ENCODE results near the gene DOK7. TPM values are rescaled to one million over a fixed set of nuclear protein-coding genes. Genes with fewer than 3 reads are reported as not detected.

Gene DOK7
- total and polyA plus RNA-seq, 4 donors: 0.13 to 0.84 (median 0.46) TPM

- Histone ChIP-seq H3K9ac (ENCODE audit: low read depth in 1 of 2, low read length in 2 of 2) (no peak overlapping the region), H3K27ac (ENCODE audit: low read depth in 1 of 2, low read length in 2 of 2) (no peak overlapping the region), H3K9me3 (ENCODE audit: control insufficient read depth in 4 of 4, low read length in 3 of 4) (no peaks in the 10 kb centered on the region), H3K27me3 (ENCODE audit: control insufficient read depth in 4 of 4, insufficient read depth in 4 of 4, low read length in 3 of 4) (no peaks in the 10 kb centered on the region), H3K4me1 (ENCODE audit: control insufficient read depth in 4 of 4, insufficient read depth in 4 of 4, low read length in 3 of 4) (peaks cover 0 to 5% (median 2%) of the 10 kb centered on the region in 4 donors), H3K4me3 (ENCODE audit: low read depth in 1 of 3, low read length in 3 of 3) (no peak overlapping the region), H3K36me3 (ENCODE audit: control insufficient read depth in 4 of 4, insufficient read depth in 3 of 4, low read depth in 1 of 4, low read length in 3 of 4) (no peaks in the 10 kb centered on the region)
- no peak for DNase-seq (ENCODE audit: low spot score)
- WGBS: 89% methylated on average over 13 of the region's 13 CpGs
- TF ChIP-seq ZBTB33 (IDR thresholded peaks at IDR 0.05) (no peak), NR2F2 (IDR thresholded peaks at IDR 0.05) (no peak), CTCF (IDR thresholded peaks at IDR 0.05; ENCODE audit: low read depth, low read length, missing input control) (no peak), SP1 (IDR thresholded peaks at IDR 0.05) (no peak), JUND (IDR thresholded peaks at IDR 0.05) (no peak), ATF3 (IDR thresholded peaks at IDR 0.05) (no peak), REST (IDR thresholded peaks at IDR 0.05) (no peak), HNF4A (conservative IDR thresholded peaks at IDR 0.05) (no peak)
Measured at GRCh38 chr4:3473996-3474765, 11.1 kb downstream of the DOK7 start.

GRCh38 chr4:3475041-3475712 is 12.1 kb downstream of the DOK7 start:
- DNase-seq (ENCODE audit: low spot score): no peak
- WGBS: 85% methylated on average over 15 of the region's 15 CpGs
- Histone ChIP-seq H3K36me3 (ENCODE audit: control insufficient read depth in 4 of 4, insufficient read depth in 3 of 4, low read depth in 1 of 4, low read length in 3 of 4) (no peaks in the 10 kb centered on the region), H3K27ac (ENCODE audit: low read depth in 1 of 2, low read length in 2 of 2) (no peak overlapping the region), H3K4me1 (ENCODE audit: control insufficient read depth in 4 of 4, insufficient read depth in 4 of 4, low read length in 3 of 4) (peaks cover 0 to 8% (median 2%) of the 10 kb centered on the region in 4 donors), H3K9me3 (ENCODE audit: control insufficient read depth in 4 of 4, low read length in 3 of 4) (no peaks in the 10 kb centered on the region), H3K9ac (ENCODE audit: low read depth in 1 of 2, low read length in 2 of 2) (no peak overlapping the region), H3K4me3 (ENCODE audit: low read depth in 1 of 3, low read length in 3 of 3) (no peak overlapping the region), H3K27me3 (ENCODE audit: control insufficient read depth in 4 of 4, insufficient read depth in 4 of 4, low read length in 3 of 4) (no peaks in the 10 kb centered on the region)
- TF ChIP-seq FOXA2 (IDR thresholded peaks at IDR 0.05) (no peak), TAF1 (conservative IDR thresholded peaks at IDR 0.05) (no peak), RAD21 (IDR thresholded peaks at IDR 0.05) (no peak), ZBTB33 (IDR thresholded peaks at IDR 0.05) (no peak), ATF3 (IDR thresholded peaks at IDR 0.05) (no peak), HNF4A (conservative IDR thresholded peaks at IDR 0.05) (no peak), YY1 (IDR thresholded peaks at IDR 0.05) (no peak), FOXA1 (IDR thresholded peaks at IDR 0.05) (no peak), JUND (IDR thresholded peaks at IDR 0.05) (no peak), RXRA (IDR thresholded peaks at IDR 0.05) (no peak), EGR1 (IDR thresholded peaks at IDR 0.05; ENCODE audit: low read depth in 2 of 2) (no peak), NR2F2 (IDR thresholded peaks at IDR 0.05) (no peak), MAX (IDR thresholded peaks at IDR 0.05) (no peak)
